Measurements from ENCODE around the gene IRF2BPL. TPM values are rescaled to one million over a fixed set of nuclear protein-coding genes. Genes with fewer than 3 reads are reported as not detected.

IRF2BPL gene
- total RNA-seq, 1 experiment from 2014 or later, result 51.2 TPM

- Histone ChIP-seq H3K36me3 (ENCODE audit: insufficient read depth, low read length, poor library complexity, severe bottlenecking) (no peaks in the 10 kb centered on the region), H3K27me3 (replicated peaks; ENCODE audit: insufficient read depth, low read depth, low read length, poor library complexity) (no peaks in the 10 kb centered on the region), H3K9me3 (ENCODE audit: low read depth, low read length, poor library complexity, severe bottlenecking) (no peaks in the 10 kb centered on the region), H3K4me1 (ENCODE audit: insufficient read depth, low read length, poor library complexity, severe bottlenecking) (peaks cover 5% of the 10 kb centered on the region), H3K27ac (ENCODE audit: low read depth, low read length, poor library complexity, severe bottlenecking) (no peak overlapping the region), H3K4me3 (ENCODE audit: low read depth, low read length, poor library complexity, severe bottlenecking) (no peak overlapping the region)
- CTCF ChIA-PET, result no interaction called here
- no peak for TF ChIP-seq EZH2 (IDR thresholded peaks at IDR 0.05; ENCODE audit: borderline replicate concordance, low read depth, low read length, poor library complexity, severe bottlenecking)
- TF ChIP-seq, protein P1, sequence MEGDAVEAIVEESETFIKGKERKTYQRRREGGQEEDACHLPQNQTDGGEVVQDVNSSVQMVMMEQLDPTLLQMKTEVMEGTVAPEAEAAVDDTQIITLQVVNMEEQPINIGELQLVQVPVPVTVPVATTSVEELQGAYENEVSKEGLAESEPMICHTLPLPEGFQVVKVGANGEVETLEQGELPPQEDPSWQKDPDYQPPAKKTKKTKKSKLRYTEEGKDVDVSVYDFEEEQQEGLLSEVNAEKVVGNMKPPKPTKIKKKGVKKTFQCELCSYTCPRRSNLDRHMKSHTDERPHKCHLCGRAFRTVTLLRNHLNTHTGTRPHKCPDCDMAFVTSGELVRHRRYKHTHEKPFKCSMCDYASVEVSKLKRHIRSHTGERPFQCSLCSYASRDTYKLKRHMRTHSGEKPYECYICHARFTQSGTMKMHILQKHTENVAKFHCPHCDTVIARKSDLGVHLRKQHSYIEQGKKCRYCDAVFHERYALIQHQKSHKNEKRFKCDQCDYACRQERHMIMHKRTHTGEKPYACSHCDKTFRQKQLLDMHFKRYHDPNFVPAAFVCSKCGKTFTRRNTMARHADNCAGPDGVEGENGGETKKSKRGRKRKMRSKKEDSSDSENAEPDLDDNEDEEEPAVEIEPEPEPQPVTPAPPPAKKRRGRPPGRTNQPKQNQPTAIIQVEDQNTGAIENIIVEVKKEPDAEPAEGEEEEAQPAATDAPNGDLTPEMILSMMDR (conservative IDR thresholded peaks at IDR 0.05; ENCODE audit: low read depth, low read length), result no peak
- POLR2A ChIA-PET (ENCODE audit: low non-redundant PET), result no interaction called here
- intact Hi-C loops (cut with micrococcal nuclease; ENCODE audit: unreplicated experiment), result no loop called here
- BruUV-seq (replicated peaks), result no TSS peak
- no peak for DNase-seq (ENCODE audit: low spot score)
Measured at GRCh38 chr14:77011245-77011644, 17.3 kb downstream of the IRF2BPL start.

DNA sequence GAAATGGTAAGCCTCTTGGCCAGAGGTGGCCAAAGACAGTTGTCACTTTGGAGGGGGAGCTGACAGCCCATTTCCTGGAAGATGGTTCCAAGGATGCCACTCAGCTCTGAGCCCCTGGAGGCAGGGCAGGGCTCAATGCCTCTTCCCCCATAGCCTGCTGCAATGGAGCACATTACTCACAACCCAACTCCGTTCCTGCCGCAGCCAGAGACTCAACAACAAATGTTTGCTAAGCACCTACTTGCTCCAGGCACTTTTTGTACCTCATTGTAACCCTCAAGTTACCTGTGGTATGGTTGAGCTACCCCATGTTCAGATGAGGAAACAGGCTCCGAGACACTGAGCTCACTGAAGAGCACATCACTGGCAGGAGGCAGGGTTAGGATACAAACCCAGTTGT, 19.5 kb downstream of the IRF2BPL start:
- Histone ChIP-seq H3K9me3 (ENCODE audit: low read depth, low read length, poor library complexity, severe bottlenecking) (no peaks in the 10 kb centered on the region), H3K27ac (ENCODE audit: low read depth, low read length, poor library complexity, severe bottlenecking) (no peak overlapping the region), H3K27me3 (replicated peaks; ENCODE audit: insufficient read depth, low read depth, low read length, poor library complexity) (no peaks in the 10 kb centered on the region), H3K4me3 (ENCODE audit: low read depth, low read length, poor library complexity, severe bottlenecking) (no peak overlapping the region), H3K4me1 (ENCODE audit: insufficient read depth, low read length, poor library complexity, severe bottlenecking) (no peaks in the 10 kb centered on the region), H3K36me3 (ENCODE audit: insufficient read depth, low read length, poor library complexity, severe bottlenecking) (no peaks in the 10 kb centered on the region)
- ChIA-PET POLR2A (ENCODE audit: low non-redundant PET) (no interaction called here), CTCF (no interaction called here)
- no peak for DNase-seq (ENCODE audit: low spot score)
- no TSS peak for BruUV-seq (replicated peaks)
- intact Hi-C loops (cut with micrococcal nuclease; ENCODE audit: unreplicated experiment), result no loop called here
- TF ChIP-seq, protein P1 (conservative IDR thresholded peaks at IDR 0.05; ENCODE audit: low read depth, low read length), result no peak
- TF ChIP-seq EZH2 (IDR thresholded peaks at IDR 0.05; ENCODE audit: borderline replicate concordance, low read depth, low read length, poor library complexity, severe bottlenecking), result no peak

GRCh38 chr14:77008541-77008940, 20.0 kb downstream of the IRF2BPL start:
- intact Hi-C loops (cut with micrococcal nuclease; ENCODE audit: unreplicated experiment), result no loop called here
- no peak for TF ChIP-seq EZH2 (IDR thresholded peaks at IDR 0.05; ENCODE audit: borderline replicate concordance, low read depth, low read length, poor library complexity, severe bottlenecking)
- TF ChIP-seq, protein P1 (conservative IDR thresholded peaks at IDR 0.05; ENCODE audit: low read depth, low read length), result no peak
- Histone ChIP-seq H3K9me3 (ENCODE audit: low read depth, low read length, poor library complexity, severe bottlenecking) (no peaks in the 10 kb centered on the region), H3K4me3 (ENCODE audit: low read depth, low read length, poor library complexity, severe bottlenecking) (no peak overlapping the region), H3K27me3 (replicated peaks; ENCODE audit: insufficient read depth, low read depth, low read length, poor library complexity) (no peaks in the 10 kb centered on the region), H3K36me3 (ENCODE audit: insufficient read depth, low read length, poor library complexity, severe bottlenecking) (no peaks in the 10 kb centered on the region), H3K4me1 (ENCODE audit: insufficient read depth, low read length, poor library complexity, severe bottlenecking) (no peaks in the 10 kb centered on the region), H3K27ac (ENCODE audit: low read depth, low read length, poor library complexity, severe bottlenecking) (no peak overlapping the region)
- no TSS peak for BruUV-seq (replicated peaks)
- ChIA-PET POLR2A (ENCODE audit: low non-redundant PET) (no interaction called here), CTCF (no interaction called here)
- DNase-seq (ENCODE audit: low spot score), result no peak

All from A673 (cell line).